T47D (cell line): Measurements from ENCODE around the gene GRK1.

Source experiments
- DNase-seq, 2 experiments: peaks; one replicate each; pipeline versions ENCODE4 v3.0.0 to v3.0.0-alpha.2; 2011 to 2012; ENCODE audit warnings: low read depth in 1 of 2, low spot score in 1 of 2
- JUND ChIP-seq: IDR thresholded peaks from 2 replicates; pipeline ENCODE4 v1.6.1; 2012; ENCODE audit warnings: low read depth
- in situ Hi-C: cut with HindIII; loops from 2 replicates; pipeline ENCODE4 v1.10.0; 2016; ENCODE audit warnings: low sequenced_read_pairs, low pct_unique_long_range_greater_than_20kb

The GRK1 gene

GRCh38 chr13:113635709-113636108, 31.3 kb upstream of the GRK1 start:
- no peak for TF ChIP-seq JUND
- in situ Hi-C loops: no loop called here
- no peak for DNase-seq

- TF ChIP-seq JUND: no peak
- no peak for DNase-seq
- in situ Hi-C loops: no loop called here
These were observed 30.6 kb upstream of the GRK1 start for GRCh38 chr13:113636266-113636963.

GRCh38 chr13:113637262-113638160, 29.5 kb upstream of the GRK1 start:
- no peak for TF ChIP-seq JUND
- no peak for DNase-seq
- in situ Hi-C loops: no loop called here

- in situ Hi-C loops: no loop called here
- no peak for DNase-seq
- TF ChIP-seq JUND: no peak
These were observed 28.8 kb upstream of the GRK1 start for GRCh38 chr13:113638173-113638746.

- no peak for TF ChIP-seq JUND
- in situ Hi-C loops: no loop called here
- no peak for DNase-seq
These were observed 28.2 kb upstream of the GRK1 start for GRCh38 chr13:113638806-113639205.

- no peak for DNase-seq
- in situ Hi-C loops: no loop called here
- no peak for TF ChIP-seq JUND
These were observed 27.3 kb upstream of the GRK1 start for GRCh38 chr13:113639616-113640262.

GRCh38 chr13:113641426-113641825, 25.6 kb upstream of the GRK1 start:
- in situ Hi-C loops: no loop called here
- no peak for TF ChIP-seq JUND

GRCh38 chr13:113642563-113642962, 24.5 kb upstream of the GRK1 start:
- no peak for DNase-seq
- in situ Hi-C loops: no loop called here
- TF ChIP-seq JUND: no peak

More at GRCh38 chr13:113641426-113641825, 25.6 kb upstream of the GRK1 start:
- no peak for DNase-seq

- DNase-seq: no peak
- in situ Hi-C loops: no loop called here
- TF ChIP-seq JUND: no peak
These were observed 23.4 kb upstream of the GRK1 start for GRCh38 chr13:113643593-113643992.

- no peak for DNase-seq
- TF ChIP-seq JUND: no peak
- in situ Hi-C loops: no loop called here
These were observed 22.2 kb upstream of the GRK1 start for GRCh38 chr13:113644800-113645199.

GRCh38 chr13:113645329-113645728, 21.7 kb upstream of the GRK1 start:
- no peak for TF ChIP-seq JUND
- no peak for DNase-seq
- in situ Hi-C loops: no loop called here

- no peak for TF ChIP-seq JUND
- in situ Hi-C loops: no loop called here
- DNase-seq: no peak
These were observed 20.6 kb upstream of the GRK1 start for GRCh38 chr13:113646376-113646775.
